ENCODE data around the gene ICA1. TPM values are rescaled to one million over a fixed set of nuclear protein-coding genes. Genes with fewer than 3 reads are reported as not detected.

The ICA1 gene
- total RNA-seq, 8 experiments from 2014 or later, result 10.2 to 76.7 (median 26.1) TPM

GRCh38 chr7:8177109-8177933, 84.6 kb downstream of the ICA1 start:
- H3K4me1 ChIP-seq (replicated peaks in 1 of 2), result peaks cover 3 to 9% of the 10 kb centered on the region in 2 donors
- no peak overlapping the region for H3K27ac ChIP-seq
- 25 to 100% (median 88%) methylated on average over 3 to 4 of the region's 4 CpGs for WGBS, 10 experiments
- in situ Hi-C loops (cut with MboI; ENCODE audit: low pct_unique_long_range_greater_than_20kb in 2 of 9, low sequenced_read_pairs in 9 of 9, unreplicated experiment in 9 of 9), result no loop called here
- no peak overlapping the region for H3K4me3 ChIP-seq
- no peak for ATAC-seq (replicated peaks in 6 of 8)

GRCh38 chr7:8176370-8177081, 85.4 kb downstream of the ICA1 start:
- WGBS, 10 experiments, result 43 to 97% (median 73%) methylated on average over 3 to 10 of the region's 10 CpGs
- Histone ChIP-seq H3K4me3 (no peak overlapping the region), H3K4me1 (replicated peaks in 1 of 2) (peaks cover 3 to 8% of the 10 kb centered on the region in 2 donors), H3K27ac (no peak overlapping the region)
- ATAC-seq (replicated peaks in 6 of 8), result peak in 1 of 8 experiments; percentile 48
- in situ Hi-C loops (cut with MboI; ENCODE audit: low pct_unique_long_range_greater_than_20kb in 2 of 9, low sequenced_read_pairs in 9 of 9, unreplicated experiment in 9 of 9), result no loop called here

GRCh38 chr7:8175929-8176369, 86.0 kb downstream of the ICA1 start:
- no peak for ATAC-seq (replicated peaks in 6 of 8)
- no peak overlapping the region for H3K4me3 ChIP-seq
- WGBS, 10 experiments, result 70 to 100% (median 91%) methylated on average over 1 to 6 of the region's 6 CpGs
- H3K27ac ChIP-seq, result no peak overlapping the region
- in situ Hi-C loops (cut with MboI; ENCODE audit: low pct_unique_long_range_greater_than_20kb in 2 of 9, low sequenced_read_pairs in 9 of 9, unreplicated experiment in 9 of 9), result no loop called here
- peaks cover 3 to 5% of the 10 kb centered on the region in 2 donors for H3K4me1 ChIP-seq (replicated peaks in 1 of 2)

- peak in 1 of 8 experiments; percentile 34 for ATAC-seq (replicated peaks in 6 of 8)
- peaks cover 3 to 5% of the 10 kb centered on the region in 2 donors for H3K4me1 ChIP-seq (replicated peaks in 1 of 2)
- H3K27ac ChIP-seq, result no peak overlapping the region
- in situ Hi-C loops (cut with MboI; ENCODE audit: low pct_unique_long_range_greater_than_20kb in 2 of 9, low sequenced_read_pairs in 9 of 9, unreplicated experiment in 9 of 9), result no loop called here
- WGBS, 10 experiments, result 32 to 95% (median 83%) methylated on average over 1 to 5 of the region's 5 CpGs
- H3K4me3 ChIP-seq, result no peak overlapping the region
These were observed 89.3 kb downstream of the ICA1 start for GRCh38 chr7:8172372-8173354.

GRCh38 chr7:8169171-8169570, 92.8 kb downstream of the ICA1 start:
- no peak overlapping the region for H3K4me3 ChIP-seq

GRCh38 chr7:8168336-8168735, 93.6 kb downstream of the ICA1 start:
- Histone ChIP-seq H3K4me3 (no peak overlapping the region), H3K27ac (no peak overlapping the region), H3K4me1 (replicated peaks in 1 of 2) (peaks cover 3 to 5% of the 10 kb centered on the region in 2 donors)
- in situ Hi-C loops (cut with MboI; ENCODE audit: low pct_unique_long_range_greater_than_20kb in 2 of 9, low sequenced_read_pairs in 9 of 9, unreplicated experiment in 9 of 9), result no loop called here
- 0 to 100% (median 83%) methylated on average over 1 to 3 of the region's 3 CpGs; no CpG with 5 or more reads in 3 of the 10 experiments for WGBS, 10 experiments
- ATAC-seq (replicated peaks in 6 of 8), result no peak

More at GRCh38 chr7:8169171-8169570, 92.8 kb downstream of the ICA1 start:
- in situ Hi-C loops (cut with MboI; ENCODE audit: low pct_unique_long_range_greater_than_20kb in 2 of 9, low sequenced_read_pairs in 9 of 9, unreplicated experiment in 9 of 9), result no loop called here
- Histone ChIP-seq H3K27ac (no peak overlapping the region), H3K4me1 (replicated peaks in 1 of 2) (peaks cover 3 to 5% of the 10 kb centered on the region in 2 donors)
- WGBS, 10 experiments, result 8 to 100% (median 92%) methylated on average over 1 of the region's 1 CpG; no CpG with 5 or more reads in 1 of the 10 experiments
- ATAC-seq (replicated peaks in 6 of 8), result no peak

- no peak overlapping the region for H3K4me3 ChIP-seq
- WGBS, 10 experiments, result 0 to 38% (median 0%) methylated on average over 1 to 4 of the region's 4 CpGs; no CpG with 5 or more reads in 2 of the 10 experiments
- no peak overlapping the region for H3K27ac ChIP-seq
- in situ Hi-C loops (cut with MboI; ENCODE audit: low pct_unique_long_range_greater_than_20kb in 2 of 9, low sequenced_read_pairs in 9 of 9, unreplicated experiment in 9 of 9), result no loop called here
- peak in 1 of 8 experiments; percentile 52 for ATAC-seq (replicated peaks in 6 of 8)
- peaks cover 3 to 10% of the 10 kb centered on the region in 2 donors for H3K4me1 ChIP-seq (replicated peaks in 1 of 2)
These were observed 96.8 kb downstream of the ICA1 start for GRCh38 chr7:8165150-8165549.

GRCh38 chr7:8162181-8162580, 99.8 kb downstream of the ICA1 start:
- in situ Hi-C loops (cut with MboI; ENCODE audit: low pct_unique_long_range_greater_than_20kb in 2 of 9, low sequenced_read_pairs in 9 of 9, unreplicated experiment in 9 of 9), result no loop called here
- peak in 1 of 8 experiments; percentile 42 for ATAC-seq (replicated peaks in 6 of 8)
- no peak overlapping the region for H3K27ac ChIP-seq

GRCh38 chr7:8161364-8161828, 100.6 kb downstream of the ICA1 start:
- 40 to 100% (median 77%) methylated on average over 1 to 4 of the region's 4 CpGs; no CpG with 5 or more reads in 1 of the 10 experiments for WGBS, 10 experiments
- peak; percentile 29 to 96 (median 90) for ATAC-seq (replicated peaks in 6 of 8)
- H3K4me3 ChIP-seq, result no peak overlapping the region
- peaks cover 3 to 10% of the 10 kb centered on the region in 2 donors for H3K4me1 ChIP-seq (replicated peaks in 1 of 2)
- H3K27ac ChIP-seq, result no peak overlapping the region
- in situ Hi-C loops (cut with MboI; ENCODE audit: low pct_unique_long_range_greater_than_20kb in 2 of 9, low sequenced_read_pairs in 9 of 9, unreplicated experiment in 9 of 9), result no loop called here

More at GRCh38 chr7:8162181-8162580, 99.8 kb downstream of the ICA1 start:
- H3K4me3 ChIP-seq, result no peak overlapping the region
- peaks cover 3 to 10% of the 10 kb centered on the region in 2 donors for H3K4me1 ChIP-seq (replicated peaks in 1 of 2)
- 34 to 100% (median 83%) methylated on average over 1 to 3 of the region's 3 CpGs for WGBS, 10 experiments

GRCh38 chr7:8160779-8161345, 101.1 kb downstream of the ICA1 start:
- in situ Hi-C loops (cut with MboI; ENCODE audit: low pct_unique_long_range_greater_than_20kb in 2 of 9, low sequenced_read_pairs in 9 of 9, unreplicated experiment in 9 of 9), result no loop called here
- no peak overlapping the region for H3K4me3 ChIP-seq
- H3K27ac ChIP-seq, result no peak overlapping the region
- peaks cover 3 to 10% of the 10 kb centered on the region in 2 donors for H3K4me1 ChIP-seq (replicated peaks in 1 of 2)
- 40 to 100% (median 65%) methylated on average over 1 to 7 of the region's 7 CpGs; no CpG with 5 or more reads in 1 of the 10 experiments for WGBS, 10 experiments
- peak in 5 of 8 experiments; percentile 47 to 68 (median 58) for ATAC-seq (replicated peaks in 6 of 8)

- in situ Hi-C loops (cut with MboI; ENCODE audit: low pct_unique_long_range_greater_than_20kb in 2 of 9, low sequenced_read_pairs in 9 of 9, unreplicated experiment in 9 of 9), result no loop called here
- 35 to 100% (median 69%) methylated on average over 2 to 3 of the region's 3 CpGs; no CpG with 5 or more reads in 2 of the 10 experiments for WGBS, 10 experiments
- H3K27ac ChIP-seq, result no peak overlapping the region
- no peak overlapping the region for H3K4me3 ChIP-seq
- peaks cover 3 to 10% of the 10 kb centered on the region in 2 donors for H3K4me1 ChIP-seq (replicated peaks in 1 of 2)
- ATAC-seq (replicated peaks in 6 of 8), result no peak
These were observed 101.7 kb downstream of the ICA1 start for GRCh38 chr7:8160250-8160649.

GRCh38 chr7:8159595-8159994, 102.4 kb downstream of the ICA1 start:
- WGBS, 10 experiments, result 18 to 100% (median 87%) methylated on average over 1 to 2 of the region's 2 CpGs
- H3K4me1 ChIP-seq (replicated peaks in 1 of 2), result peaks cover 3 to 10% of the 10 kb centered on the region in 2 donors
- no peak overlapping the region for H3K4me3 ChIP-seq
- in situ Hi-C loops (cut with MboI; ENCODE audit: low pct_unique_long_range_greater_than_20kb in 2 of 9, low sequenced_read_pairs in 9 of 9, unreplicated experiment in 9 of 9), result no loop called here
- ATAC-seq (replicated peaks in 6 of 8), result no peak
- H3K27ac ChIP-seq, result no peak overlapping the region

Data from motor neuron (in vitro differentiated cells).